A549 (cell line): ENCODE data around the gene ROBO1.

Experiments used
- CEBPB ChIP-seq, 2 experiments: fragments of >200 bp in 1 of 2; sonication (Bioruptor Twin) in 1 of 2; formaldehyde crosslinking in 1 of 2; IDR thresholded peaks; 2 replicates each; pipeline ENCODE4 v1.6.1; 2012 to 2016
- CHD4 ChIP-seq: fragments of 200-600 bp; sonication (generic); IDR thresholded peaks from 2 replicates; pipeline ENCODE4 v1.6.1; 2016; ENCODE audit warnings: antibody characterized with exemption, mild to moderate bottlenecking, borderline replicate concordance
- CTCF ChIP-seq: fragments of >200 bp; sonication (Bioruptor Twin); formaldehyde crosslinking; IDR thresholded peaks from 3 replicates; pipeline ENCODE4 v1.5.1; 2016
- HDAC2 ChIP-seq: fragments of 200-600 bp; sonication (generic); IDR thresholded peaks from 2 replicates; pipeline ENCODE4 v1.6.1; 2016
- JUNB ChIP-seq: fragments of >200 bp; sonication (Bioruptor Twin); formaldehyde crosslinking; IDR thresholded peaks from 2 replicates; pipeline ENCODE4 v1.6.1; 2016
- NR3C1 ChIP-seq: fragments of >200 bp; sonication (Bioruptor Twin); formaldehyde crosslinking; IDR thresholded peaks from 3 replicates; pipeline ENCODE4 v1.6.1; 2017
- POLR2A ChIP-seq: IDR thresholded peaks from 2 replicates; pipeline ENCODE4 v1.6.1; 2012; ENCODE audit warnings: mild to moderate bottlenecking, low read length
- REST ChIP-seq: fragments of 200-600 bp; sonication (generic); IDR thresholded peaks from 2 replicates; pipeline ENCODE4 v1.6.1; 2016; ENCODE audit warnings: antibody characterized with exemption, mild to moderate bottlenecking, moderate library complexity
- RFX5 ChIP-seq: fragments of 450-650 bp; IDR thresholded peaks from 2 replicates; pipeline ENCODE4 v1.7.1; 2014; ENCODE audit warnings: antibody characterized with exemption, mild to moderate bottlenecking, moderate library complexity
- ZNF302 ChIP-seq: fragments of 250-450 bp; sonication (Bioruptor Pico); IDR thresholded peaks from 2 replicates; pipeline ENCODE4 v1.9.0; 2021; ENCODE audit warnings: inconsistent platforms, mild to moderate bottlenecking, moderate library complexity

- TF ChIP-seq CTCF: no peak
- TF ChIP-seq ZNF302 (CRISPR knock-in tag): no peak
- TF ChIP-seq NR3C1: no peak
- TF ChIP-seq JUNB: no peak
- TF ChIP-seq HDAC2: no peak
- no peak for TF ChIP-seq CEBPB (IDR thresholded peaks at IDR 0.05)
- TF ChIP-seq RFX5: no peak
- TF ChIP-seq CHD4: no peak
- TF ChIP-seq REST: no peak
- TF ChIP-seq POLR2A: no peak
Measured at GRCh38 chr3:78754066-78754743, 1013.6 kb downstream of the ROBO1 start.
